HepG2 (cell line): ENCODE measurements around the gene SLFN13. TPM values are rescaled to one million over a fixed set of nuclear protein-coding genes. Genes with fewer than 3 reads are reported as not detected.

Experiments
- ATAC-seq: fragments of 200-7000 bp; cut with Tn5 transposase; 3 replicates; pipeline ENCODE4 v1.9.1; 2020; ENCODE audit warnings: mild to moderate bottlenecking, moderate library complexity
- BruUV-seq: library from RNA; stranded (reverse); fragments of 400-500 nt; replicated peaks from 2 replicates; lab custom pipeline; 2021; lab: Mats Ljungman, UMichigan
- CTCF ChIA-PET: fragments of 300-600 bp; formaldehyde crosslinking; extraction: SDS; loops from one replicate; lab custom pipeline; 2021; ENCODE audit warnings: low total read pairs, inconsistent platforms, low intra/inter-chr PET ratio; lab: Yijun Ruan, JAX
- POLR2A ChIA-PET: fragments of 350-600 bp; sonication (Branson Sonifier 250); formaldehyde crosslinking; loops from one replicate; lab custom pipeline; 2020; ENCODE audit warnings: antibody characterized with exemption, inconsistent platforms; lab: Yijun Ruan, JAX
- DNase-seq: peaks from one replicate; pipeline ENCODE4 v3.0.0-alpha.2; 2015; ENCODE audit warnings: low spot score
- FAIRE-seq: peaks from 3 replicates; lab custom pipeline; 2011; peaks lifted over from hg19 to GRCh38; lab: Jason Lieb, UNC
- H2AFZ ChIP-seq: one replicate; pipeline ENCODE4 v1.6.1; 2011; ENCODE audit warnings: low read length, inconsistent platforms
- H3K27ac ChIP-seq: fragments of 300-600 bp; 3 replicates; pipeline ENCODE4 v1.8.0; 2011; ENCODE audit warnings: mixed run types, mild to moderate bottlenecking, mixed read lengths, low read length, inconsistent platforms; ENCODE audit not compliant: insufficient read depth; ENCODE audit errors: extremely low read length
- H3K27me3 ChIP-seq, 2 experiments: fragments of 200-600 bp in 1 of 2; 2 replicates in 1 of 2; 3 replicates in 1 of 2; pipeline versions ENCODE4 v1.6.0 to v1.8.0; 2011; ENCODE audit warnings: low read length in 2 of 2, mild to moderate bottlenecking in 2 of 2, moderate library complexity in 2 of 2, inconsistent platforms in 1 of 2; ENCODE audit not compliant: insufficient read depth in 2 of 2, control insufficient read depth in 1 of 2
- H3K36me3 ChIP-seq, 2 experiments: fragments of 200-600 bp in 1 of 2; replicated peaks in 1 of 2; 2 replicates in 1 of 2; 3 replicates in 1 of 2; pipeline versions ENCODE4 v1.5.1 to v1.8.0; 2011; ENCODE audit warnings: low read length in 2 of 2, inconsistent platforms in 1 of 2; ENCODE audit not compliant: insufficient read depth in 2 of 2, control insufficient read depth in 1 of 2
- H3K4me1 ChIP-seq: 2 replicates; pipeline ENCODE4 v1.5.1; 2012; ENCODE audit warnings: low read length, inconsistent platforms; ENCODE audit not compliant: insufficient read depth
- H3K4me2 ChIP-seq: 2 replicates; pipeline ENCODE4 v1.6.0; 2011; ENCODE audit warnings: low read depth, low read length, inconsistent platforms
- H3K4me3 ChIP-seq, 3 experiments: fragments of 200-600 bp in 1 of 3; sonication (generic), shearing (Covaris generic) in 1 of 3; replicated peaks in 1 of 3; 2 replicates each; pipeline ENCODE4 v1.5.1; 2011 to 2016; ENCODE audit warnings: low read length in 3 of 3, inconsistent platforms in 2 of 3, low read depth in 2 of 3, mild to moderate bottlenecking in 2 of 3, control low read depth in 1 of 3, mixed read lengths in 1 of 3; ENCODE audit not compliant: insufficient read depth in 1 of 3
- H3K79me2 ChIP-seq: one replicate; pipeline ENCODE4 v1.6.1; 2011; ENCODE audit warnings: low read length, inconsistent platforms; ENCODE audit not compliant: insufficient read depth
- H3K9ac ChIP-seq: 2 replicates; pipeline ENCODE4 v1.6.0; 2011; ENCODE audit warnings: mild to moderate bottlenecking, low read depth, low read length, inconsistent platforms; ENCODE audit not compliant: insufficient read depth
- H3K9me3 ChIP-seq: 2 replicates; pipeline ENCODE4 v1.5.1; 2012; ENCODE audit warnings: mild to moderate bottlenecking, low read length
- H4K20me1 ChIP-seq: 2 replicates; pipeline ENCODE4 v1.6.0; 2011; ENCODE audit warnings: inconsistent platforms, mild to moderate bottlenecking, low read length, moderate library complexity; ENCODE audit not compliant: insufficient read depth
- ATF2 ChIP-seq: sonication (generic); formaldehyde crosslinking; IDR thresholded peaks from 2 replicates; pipeline ENCODE4 v1.4.0; 2020; ENCODE audit warnings: missing genetic modification reagents
- MEIS2 ChIP-seq: sonication (generic); formaldehyde crosslinking; IDR thresholded peaks from 2 replicates; pipeline ENCODE4 v1.9.0; 2021; ENCODE audit warnings: mild to moderate bottlenecking, missing genetic modification reagents
- NR2F6 ChIP-seq, 2 experiments: IDR thresholded peaks; 2 replicates each; pipeline ENCODE4 v1.6.1; 2016; ENCODE audit warnings: antibody characterized with exemption in 1 of 2, mild to moderate bottlenecking in 1 of 2
- SRF ChIP-seq: IDR thresholded peaks from 2 replicates; pipeline ENCODE4 v1.6.1; 2011; ENCODE audit warnings: mild to moderate bottlenecking, low read depth, low read length, moderate library complexity
- TCF7L2 ChIP-seq: IDR thresholded peaks from 2 replicates; pipeline ENCODE4 v1.6.1; 2011; ENCODE audit warnings: mild to moderate bottlenecking, low read depth, low read length, moderate library complexity
- U2AF1 ChIP-seq: fragments of 200-400 bp; formaldehyde crosslinking; optimal IDR thresholded peaks from 2 replicates; pipeline ENCODE3; 2017; ENCODE audit warnings: mild to moderate bottlenecking, low read depth, low read length
- ZNF143 ChIP-seq: sonication (generic); formaldehyde crosslinking; IDR thresholded peaks from 2 replicates; pipeline ENCODE4 v1.4.0; 2020; ENCODE audit warnings: missing genetic modification reagents
- ZNF263 ChIP-seq: sonication (generic); formaldehyde crosslinking; IDR thresholded peaks from 2 replicates; pipeline ENCODE4 v1.4.0; 2020; ENCODE audit warnings: missing genetic modification reagents
- ZNF709 ChIP-seq: sonication (generic); formaldehyde crosslinking; IDR thresholded peaks from 2 replicates; pipeline ENCODE4 v1.5.0; 2020; ENCODE audit warnings: mild to moderate bottlenecking, missing genetic modification reagents
- WGBS: methylation state at CpG from one replicate; pipeline ENCODE4 v1.1.6; 2017; ENCODE audit warnings: low lambda C conversion rate; 5-methylcytosine and 5-hydroxymethylcytosine counted together
- in situ Hi-C: cut with HindIII; loops from 2 replicates; pipeline ENCODE4 v1.10.0; 2017; ENCODE audit warnings: low pct_unique_long_range_greater_than_20kb; ENCODE audit not compliant: extremely low pct_ligation_motif_present
- intact Hi-C: fragments of 100-400 bp; cut with micrococcal nuclease; formaldehyde crosslinking; loops from one replicate; pipeline ENCODE4 v1.10.0; 2022; ENCODE audit not compliant: unreplicated experiment
- polyA plus RNA-seq, 8 experiments: library from polyadenylated mRNA; depleted of rRNA in 3 of 8; stranded (reverse) in 7 of 8; unstranded in 1 of 8; fragments of >200 nt; fragmentation: Illumina TruSeq in 4 of 8; extraction: Trizol in 4 of 8; gene quantifications; 2 replicates each; pipeline versions ENCODE4 v1.2.1 to v1.2.3, GENCODE V29; 2011 to 2016; ENCODE audit warnings: low read depth in 4 of 8, missing spikeins in 1 of 8, mixed read lengths in 1 of 8; ENCODE audit not compliant: insufficient read depth in 1 of 8
- total RNA-seq, 5 experiments: library from RNA; depleted of rRNA; stranded (reverse); fragments of >200 nt; fragmentation: Illumina TruSeq; extraction: Trizol; gene quantifications; 2 replicates each; pipeline ENCODE4 v1.2.3, GENCODE V29; 2016; ENCODE audit warnings: low read depth in 1 of 5
- TF ChIP-seq, protein P1 (sequence below): sonication (generic); formaldehyde crosslinking; IDR thresholded peaks from one replicate; pipeline ENCODE4 v1.5.1; 2020; ENCODE audit warnings: mild to moderate bottlenecking, missing genetic modification reagents; ENCODE audit errors: not compliant biosample characterization

Gene SLFN13
- total and polyA plus RNA-seq, 2 of the 13 experiments (the other 11 are each of a cell fraction or from before 2014, with no cell fraction given), result 0.18 TPM; not detected in 1

GRCh38 chr17:35491417-35491816 is 42.9 kb upstream of the SLFN13 start:
- H3K36me3 ChIP-seq, result no peaks in the 10 kb centered on the region
- intact Hi-C loops (no loop called here), in situ Hi-C loops (no loop called here)
- H4K20me1 ChIP-seq, result no peaks in the 10 kb centered on the region
- H3K27ac ChIP-seq, result no peak overlapping the region
- DNase-seq, result no peak
- H3K4me2 ChIP-seq, result no peak overlapping the region
- no peak overlapping the region for H3K9ac ChIP-seq
- no peaks in the 10 kb centered on the region for H3K79me2 ChIP-seq
- H3K4me1 ChIP-seq, result no peaks in the 10 kb centered on the region
- H3K27me3 ChIP-seq, result peaks cover 2 to 59% of the 10 kb centered on the region in 2 experiments; a peak in 3 of 5 replicates
- CTCF ChIA-PET, result no interaction called here
- no peaks in the 10 kb centered on the region for H3K9me3 ChIP-seq
- no peak for ATAC-seq
- H3K4me3 ChIP-seq, result no peak overlapping the region
- no peak overlapping the region for H2AFZ ChIP-seq
- 0% methylated on average over 3 of the region's 3 CpGs for WGBS
- POLR2A ChIA-PET, result no interaction called here
- no peak for FAIRE-seq
- BruUV-seq, result no TSS peak
- TF ChIP-seq U2AF1 (no peak), ZNF143 (CRISPR knock-in tag) (no peak), ZNF709 (CRISPR knock-in tag) (no peak), TCF7L2 (no peak), NR2F6 (IDR thresholded peaks at IDR 0.05) (no peak), NR2F6 (CRISPR knock-in tag; IDR thresholded peaks at IDR 0.05) (no peak)

DNA sequence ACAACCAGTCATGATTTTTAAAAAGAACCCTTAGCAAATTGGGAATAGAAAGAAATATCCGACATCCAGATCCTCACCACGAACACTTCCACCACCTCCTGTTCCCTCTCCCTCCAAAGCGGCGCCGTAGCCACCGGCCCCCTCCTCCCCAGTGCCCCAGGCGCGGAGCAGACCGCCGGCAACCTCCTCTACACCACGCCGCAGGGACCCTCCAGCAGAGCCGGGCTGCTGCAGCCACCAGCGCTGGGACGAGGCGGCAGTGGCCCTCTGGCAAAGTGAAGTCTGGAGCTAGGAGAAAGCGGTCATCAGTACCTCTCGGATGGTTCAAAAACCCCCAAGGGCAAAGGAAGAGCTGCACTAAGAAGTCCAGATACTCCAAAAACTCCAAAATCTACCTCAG is 41.4 kb upstream of the SLFN13 start:
- H2AFZ ChIP-seq, result no peak overlapping the region
- H3K4me3 ChIP-seq, result no peak overlapping the region
- H3K9me3 ChIP-seq, result no peaks in the 10 kb centered on the region
- 9% methylated on average over 18 of the region's 18 CpGs for WGBS
- ChIA-PET CTCF (no interaction called here), POLR2A (no interaction called here)
- ATAC-seq (no peak), FAIRE-seq (no peak), DNase-seq (no peak)
- no peaks in the 10 kb centered on the region for H3K79me2 ChIP-seq
- peaks cover 2 to 45% of the 10 kb centered on the region in 2 experiments; a peak in 3 of 5 replicates for H3K27me3 ChIP-seq
- H3K4me2 ChIP-seq, result no peak overlapping the region
- no peaks in the 10 kb centered on the region for H4K20me1 ChIP-seq
- H3K27ac ChIP-seq, result no peak overlapping the region
- BruUV-seq, result no TSS peak
- H3K9ac ChIP-seq, result no peak overlapping the region
- H3K4me1 ChIP-seq, result no peaks in the 10 kb centered on the region
- no peaks in the 10 kb centered on the region for H3K36me3 ChIP-seq
- in situ Hi-C loops (no loop called here), intact Hi-C loops (no loop called here)
- TF ChIP-seq SRF (no peak), ATF2 (CRISPR knock-in tag) (no peak), ZNF263 (CRISPR knock-in tag) (no peak), MEIS2 (CRISPR knock-in tag) (no peak)
- TF ChIP-seq, protein P1, sequence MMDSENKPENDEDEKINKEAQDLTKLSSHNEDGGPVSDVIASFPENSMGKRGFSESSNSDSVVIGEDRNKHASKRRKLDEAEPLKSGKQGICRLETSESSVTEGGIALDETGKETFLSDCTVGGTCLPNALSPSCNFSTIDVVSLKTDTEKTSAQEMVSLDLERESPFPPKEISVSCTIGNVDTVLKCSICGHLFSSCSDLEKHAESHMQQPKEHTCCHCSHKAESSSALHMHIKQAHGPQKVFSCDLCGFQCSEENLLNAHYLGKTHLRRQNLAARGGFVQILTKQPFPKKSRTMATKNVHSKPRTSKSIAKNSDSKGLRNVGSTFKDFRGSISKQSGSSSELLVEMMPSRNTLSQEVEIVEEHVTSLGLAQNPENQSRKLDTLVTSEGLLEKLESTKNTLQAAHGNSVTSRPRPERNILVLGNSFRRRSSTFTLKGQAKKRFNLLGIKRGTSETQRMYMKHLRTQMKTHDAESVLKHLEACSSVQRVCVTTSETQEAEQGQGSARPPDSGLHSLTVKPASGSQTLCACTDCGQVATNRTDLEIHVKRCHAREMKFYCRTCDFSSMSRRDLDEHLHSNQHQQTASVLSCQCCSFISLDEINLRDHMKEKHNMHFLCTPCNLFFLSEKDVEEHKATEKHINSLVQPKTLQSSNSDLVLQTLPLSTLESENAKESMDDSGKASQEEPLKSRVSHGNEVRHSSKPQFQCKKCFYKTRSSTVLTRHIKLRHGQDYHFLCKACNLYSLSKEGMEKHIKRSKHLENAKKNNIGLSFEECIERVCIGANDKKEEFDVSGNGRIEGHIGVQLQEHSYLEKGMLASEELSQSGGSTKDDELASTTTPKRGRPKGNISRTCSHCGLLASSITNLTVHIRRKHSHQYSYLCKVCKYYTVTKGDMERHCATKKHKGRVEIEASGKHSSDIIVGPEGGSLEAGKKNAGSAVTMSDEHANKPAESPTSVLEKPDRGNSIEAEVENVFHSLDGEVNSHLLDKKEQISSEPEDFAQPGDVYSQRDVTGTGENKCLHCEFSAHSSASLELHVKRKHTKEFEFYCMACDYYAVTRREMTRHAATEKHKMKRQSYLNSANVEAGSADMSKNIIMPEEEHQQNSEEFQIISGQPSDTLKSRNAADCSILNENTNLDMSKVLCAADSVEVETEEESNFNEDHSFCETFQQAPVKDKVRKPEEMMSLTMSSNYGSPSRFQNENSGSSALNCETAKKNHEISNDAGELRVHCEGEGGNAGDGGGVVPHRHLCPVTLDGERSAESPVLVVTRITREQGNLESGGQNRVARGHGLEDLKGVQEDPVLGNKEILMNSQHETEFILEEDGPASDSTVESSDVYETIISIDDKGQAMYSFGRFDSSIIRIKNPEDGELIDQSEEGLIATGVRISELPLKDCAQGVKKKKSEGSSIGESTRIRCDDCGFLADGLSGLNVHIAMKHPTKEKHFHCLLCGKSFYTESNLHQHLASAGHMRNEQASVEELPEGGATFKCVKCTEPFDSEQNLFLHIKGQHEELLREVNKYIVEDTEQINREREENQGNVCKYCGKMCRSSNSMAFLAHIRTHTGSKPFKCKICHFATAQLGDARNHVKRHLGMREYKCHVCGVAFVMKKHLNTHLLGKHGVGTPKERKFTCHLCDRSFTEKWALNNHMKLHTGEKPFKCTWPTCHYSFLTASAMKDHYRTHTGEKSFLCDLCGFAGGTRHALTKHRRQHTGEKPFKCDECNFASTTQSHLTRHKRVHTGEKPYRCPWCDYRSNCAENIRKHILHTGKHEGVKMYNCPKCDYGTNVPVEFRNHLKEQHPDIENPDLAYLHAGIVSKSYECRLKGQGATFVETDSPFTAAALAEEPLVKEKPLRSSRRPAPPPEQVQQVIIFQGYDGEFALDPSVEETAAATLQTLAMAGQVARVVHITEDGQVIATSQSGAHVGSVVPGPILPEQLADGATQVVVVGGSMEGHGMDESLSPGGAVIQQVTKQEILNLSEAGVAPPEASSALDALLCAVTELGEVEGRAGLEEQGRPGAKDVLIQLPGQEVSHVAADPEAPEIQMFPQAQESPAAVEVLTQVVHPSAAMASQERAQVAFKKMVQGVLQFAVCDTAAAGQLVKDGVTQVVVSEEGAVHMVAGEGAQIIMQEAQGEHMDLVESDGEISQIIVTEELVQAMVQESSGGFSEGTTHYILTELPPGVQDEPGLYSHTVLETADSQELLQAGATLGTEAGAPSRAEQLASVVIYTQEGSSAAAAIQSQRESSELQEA (CRISPR knock-in tag), result no peak
